Uterus (tissue), 4 donors: ENCODE measurements around the gene METTL5. TPM values are rescaled to one million over a fixed set of nuclear protein-coding genes. Genes with fewer than 3 reads are reported as not detected.

Experiments
- total RNA-seq, 4 donors: library from RNA; depleted of rRNA in 3 of 4; stranded (reverse); fragments of >200 nt in 3 of 4; gene quantifications; one replicate each; pipeline versions ENCODE4 v1.1.0 to v1.2.4, GENCODE V29; 2014 to 2023
- donor health status: DM: yes; HTN: yes; CAD: no.

The METTL5 gene
- total RNA-seq, 4 donors from 2014 or later: 28.5 to 763 (median 38.4) TPM

Other genes with a start within 250 kb of the METTL5 start
- gene PPIG, start 240.6 kb downstream of the METTL5 start, total RNA-seq: 10 to 100 TPM; 24.3 to 83.4 (median 59.0) TPM
- 1 to 10 TPM in 1 of 4 donors, under 1 TPM in 1, not detected in 2; 0.64 to 3.3 TPM for gene CFAP210, start 130.5 kb downstream of the METTL5 start, total RNA-seq
- 10 to 100 TPM in 1 of 4 donors, 1 to 10 TPM in 3; 6.1 to 10.5 (median 7.5) TPM for gene PHOSPHO2, start 130.4 kb downstream of the METTL5 start, total RNA-seq
- gene KLHL23, start 91.1 kb downstream of the METTL5 start, total RNA-seq: 10 to 100 TPM; 15.3 to 55.1 (median 47.3) TPM
- 10 to 100 TPM; 23.8 to 93.0 (median 51.1) TPM for gene SSB, start 26.0 kb downstream of the METTL5 start, total RNA-seq
- 100 to 1,000 TPM in 1 of 4 donors, 10 to 100 TPM in 3; 40.0 to 147 (median 87.7) TPM for gene UBR3, start 2.5 kb upstream of the METTL5 start, total RNA-seq